SK-N-SH (cell line): ENCODE results near the gene TRPV2. TPM values are rescaled to one million over a fixed set of nuclear protein-coding genes. Genes with fewer than 3 reads are reported as not detected.

Source experiments
- CTCF ChIA-PET: fragments of 300-600, 350-600 bp; formaldehyde crosslinking; extraction: SDS; loops from one replicate; lab custom pipeline; 2021; lab: Yijun Ruan, JAX
- POLR2A ChIA-PET: fragments of 350-600 bp; sonication (Branson Sonifier 250); formaldehyde crosslinking; extraction: SDS; loops from one replicate; lab custom pipeline; 2020; ENCODE audit warnings: antibody characterized with exemption, inconsistent platforms; lab: Yijun Ruan, JAX
- DNase-seq: peaks from one replicate; pipeline ENCODE4 v3.0.0; 2012
- H2AFZ ChIP-seq: fragments of 200-600 bp; sonication (generic); 2 replicates; pipeline ENCODE4 v1.8.1; 2016; ENCODE audit warnings: antibody characterized with exemption, mild to moderate bottlenecking, low read depth
- H3F3A ChIP-seq: fragments of 200-600 bp; sonication (generic); replicated peaks from 2 replicates; pipeline ENCODE3; 2016; ENCODE audit warnings: antibody characterized with exemption, mild to moderate bottlenecking; ENCODE audit not compliant: insufficient read depth
- H3K27ac ChIP-seq, 2 experiments: fragments of 200-500 bp in 1 of 2; fragments of 200-600 bp in 1 of 2; sonication (Bioruptor generic) in 1 of 2; sonication (generic), shearing (Covaris generic) in 1 of 2; 2 replicates each; pipeline versions ENCODE4 v1.5.1 to v1.6.1; 2014 to 2016; ENCODE audit warnings: low read depth in 2 of 2, inconsistent platforms in 1 of 2, low read length in 1 of 2, mild to moderate bottlenecking in 1 of 2, mixed read lengths in 1 of 2
- H3K27me3 ChIP-seq: fragments of 200-600 bp; sonication (generic), shearing (Covaris generic); 2 replicates; pipeline ENCODE4 v1.6.1; 2016; ENCODE audit warnings: mixed run types; ENCODE audit not compliant: insufficient read depth
- H3K36me3 ChIP-seq, 2 experiments: fragments of 200-500 bp in 1 of 2; fragments of 200-600 bp in 1 of 2; sonication (Bioruptor generic) in 1 of 2; sonication (generic) in 1 of 2; replicated peaks in 1 of 2; 2 replicates each; pipeline versions ENCODE3 to v1.5.1; 2014 to 2016; ENCODE audit warnings: low read length in 1 of 2, mild to moderate bottlenecking in 1 of 2; ENCODE audit not compliant: insufficient read depth in 2 of 2, control insufficient read depth in 1 of 2
- H3K4me1 ChIP-seq, 2 experiments: fragments of 200-500 bp in 1 of 2; fragments of 200-600 bp in 1 of 2; sonication (Bioruptor generic) in 1 of 2; sonication (generic), shearing (Covaris generic) in 1 of 2; 2 replicates each; pipeline versions ENCODE4 v1.5.1 to v1.6.1; 2014 to 2016; ENCODE audit warnings: low read depth in 1 of 2, low read length in 1 of 2, mixed run types in 1 of 2; ENCODE audit not compliant: insufficient read depth in 2 of 2, control insufficient read depth in 1 of 2
- H3K4me2 ChIP-seq: fragments of 200-600 bp; sonication (generic), shearing (Covaris generic); 2 replicates; pipeline ENCODE4 v1.6.1; 2017; ENCODE audit warnings: mixed run types
- H3K4me3 ChIP-seq, 2 experiments: fragments of 200-500 bp in 1 of 2; fragments of 200-600 bp in 1 of 2; sonication (Bioruptor generic) in 1 of 2; sonication (generic), shearing (Covaris generic) in 1 of 2; 2 replicates each; pipeline versions ENCODE4 v1.5.1 to v1.8.1; 2014 to 2016; ENCODE audit warnings: low read depth in 2 of 2, inconsistent platforms in 1 of 2, low read length in 1 of 2, mild to moderate bottlenecking in 1 of 2, mixed read lengths in 1 of 2, moderate library complexity in 1 of 2
- H3K79me2 ChIP-seq: fragments of 200-600 bp; sonication (generic); 2 replicates; pipeline ENCODE4 v1.8.1; 2017; ENCODE audit warnings: mild to moderate bottlenecking; ENCODE audit not compliant: insufficient read depth
- H3K9ac ChIP-seq: fragments of 200-600 bp; sonication (generic); 2 replicates; pipeline ENCODE4 v1.6.1; 2017; ENCODE audit warnings: mixed run types
- H3K9me2 ChIP-seq: fragments of 200-600 bp; sonication (generic); 2 replicates; pipeline ENCODE4 v1.6.1; 2017; ENCODE audit warnings: mixed run types
- H3K9me3 ChIP-seq: fragments of 200-600 bp; sonication (generic); 2 replicates; pipeline ENCODE4 v1.6.1; 2017; ENCODE audit warnings: mixed run types, mild to moderate bottlenecking, moderate library complexity
- H4K20me1 ChIP-seq: fragments of 200-600 bp; sonication (generic); 2 replicates; pipeline ENCODE4 v1.6.1; 2017; ENCODE audit warnings: mild to moderate bottlenecking, mixed run types; ENCODE audit not compliant: insufficient read depth
- CHD2 ChIP-seq: fragments of 150-350 bp; IDR thresholded peaks from 2 replicates; pipeline ENCODE4 v1.6.1; 2018; ENCODE audit warnings: low read length; ENCODE audit not compliant: partially characterized antibody
- ELF1 ChIP-seq: IDR thresholded peaks from 2 replicates; pipeline ENCODE4 v1.4.0; 2012
- FOSL2 ChIP-seq: IDR thresholded peaks from 2 replicates; pipeline ENCODE4 v1.4.0; 2012; ENCODE audit warnings: low read depth, mild to moderate bottlenecking, moderate library complexity, borderline replicate concordance
- IRF3 ChIP-seq: fragments of 150-350 bp; IDR thresholded peaks from 2 replicates; pipeline ENCODE4 v1.6.1; 2016; ENCODE audit warnings: mild to moderate bottlenecking, low read depth, low read length
- MAX ChIP-seq: IDR thresholded peaks from 2 replicates; pipeline ENCODE4 v1.4.0; 2012; ENCODE audit warnings: low read depth
- MXI1 ChIP-seq: IDR thresholded peaks from 2 replicates; pipeline ENCODE4 v1.6.1; 2012; ENCODE audit warnings: mild to moderate bottlenecking, low read depth, low read length, improper control_type of control experiment
- NFIC ChIP-seq: IDR thresholded peaks from 2 replicates; pipeline ENCODE4 v1.4.0; 2012; ENCODE audit warnings: borderline replicate concordance
- NRF1 ChIP-seq: IDR thresholded peaks from 2 replicates; pipeline ENCODE4 v1.6.1; 2012; ENCODE audit warnings: low read depth, mild to moderate bottlenecking, low read length
- PBX3 ChIP-seq: IDR thresholded peaks from 2 replicates; pipeline ENCODE4; 2012
- POLR2AphosphoS5 ChIP-seq: IDR thresholded peaks from 2 replicates; pipeline ENCODE4 v1.6.1; 2012; ENCODE audit warnings: low read depth, low read length
- REST ChIP-seq: IDR thresholded peaks from 2 replicates; pipeline ENCODE4 v1.6.1; 2012; ENCODE audit warnings: mild to moderate bottlenecking, low read depth, low read length, moderate library complexity
- RFX5 ChIP-seq: IDR thresholded peaks from 2 replicates; pipeline ENCODE4 v1.6.1; 2012; ENCODE audit warnings: mild to moderate bottlenecking, improper control_type of control experiment, low read length
- RXRA ChIP-seq: IDR thresholded peaks from 2 replicates; pipeline ENCODE4 v1.4.0; 2012; ENCODE audit warnings: low read depth, mild to moderate bottlenecking, borderline replicate concordance
- SIN3A ChIP-seq: IDR thresholded peaks from 2 replicates; pipeline ENCODE4 v1.6.1; 2012; ENCODE audit warnings: low read depth, mild to moderate bottlenecking, low read length, moderate library complexity, borderline replicate concordance
- TAF1 ChIP-seq: IDR thresholded peaks from 2 replicates; pipeline ENCODE4 v1.6.1; 2012; ENCODE audit warnings: low read depth, mild to moderate bottlenecking, low read length, moderate library complexity, borderline replicate concordance
- YY1 ChIP-seq: IDR thresholded peaks from 2 replicates; pipeline ENCODE4 v1.4.0; 2012; ENCODE audit warnings: low read depth, mild to moderate bottlenecking
- ZBTB33 ChIP-seq: IDR thresholded peaks from 2 replicates; pipeline ENCODE4 v1.4.0; 2012; ENCODE audit warnings: low read depth, borderline replicate concordance
- WGBS: methylation state at CpG from one replicate; pipeline ENCODE4 v1.1.6; 2017; ENCODE audit warnings: low lambda C conversion rate; 5-methylcytosine and 5-hydroxymethylcytosine counted together
- polyA plus RNA-seq, 3 experiments: library from polyadenylated mRNA; depleted of rRNA; stranded (reverse); fragments of >200 nt; gene quantifications; 2 replicates each; pipeline ENCODE4 v1.2.3, GENCODE V29; 2012

TRPV2 gene
- polyA plus RNA-seq, 1 of the 3 experiments (the other 2 are of a cell fraction) = 11.0 TPM

GRCh38 chr17:16478649-16479048 is 63.3 kb downstream of the TRPV2 start:
- Histone ChIP-seq H3K4me3 (no peak overlapping the region), H3K9me3 (no peaks in the 10 kb centered on the region), H3K27me3 (no peaks in the 10 kb centered on the region), H3K4me2 (no peak overlapping the region), H3K9ac (no peak overlapping the region), H3K9me2 (no peaks in the 10 kb centered on the region), H3K36me3 (no peaks in the 10 kb centered on the region), H4K20me1 (no peaks in the 10 kb centered on the region), H2AFZ (no peak overlapping the region), H3K27ac (no peak overlapping the region), H3F3A (no peaks in the 10 kb centered on the region), H3K4me1 (peaks cover 7 to 21% of the 10 kb centered on the region in 2 experiments; a peak in 2 of 4 replicates), H3K79me2 (no peaks in the 10 kb centered on the region)
- no peak for TF ChIP-seq PBX3
- no peak for TF ChIP-seq MAX
- no peak for TF ChIP-seq RFX5
- no peak for TF ChIP-seq IRF3
- TF ChIP-seq POLR2AphosphoS5 = no peak
- TF ChIP-seq MXI1 = no peak
- no peak for TF ChIP-seq CHD2
- TF ChIP-seq TAF1 = no peak
- TF ChIP-seq SIN3A = no peak
- DNase-seq = no peak
- 87% methylated on average over 6 of the region's 6 CpGs for WGBS
- ChIA-PET POLR2A (no interaction called here), CTCF (interaction anchor here (0.8 to 2.4 kb wide), 4 partner anchors 9 to 115 kb away, joined by 3 to 8 read pairs (median 6); no protein-coding TSS in a partner anchor)

GRCh38 chr17:16479264-16479663 is 63.9 kb downstream of the TRPV2 start:
- H3K4me2 ChIP-seq = no peak overlapping the region
- WGBS = 90% methylated on average over 1 of the region's 2 CpGs
- H3K27ac ChIP-seq = no peak overlapping the region
- peaks cover 7 to 18% of the 10 kb centered on the region in 2 experiments; a peak in 2 of 4 replicates for H3K4me1 ChIP-seq
- H3K36me3 ChIP-seq = no peaks in the 10 kb centered on the region
- DNase-seq = no peak
- H3K27me3 ChIP-seq = no peaks in the 10 kb centered on the region
- no peaks in the 10 kb centered on the region for H3F3A ChIP-seq
- H3K9me2 ChIP-seq = no peaks in the 10 kb centered on the region
- H2AFZ ChIP-seq = no peak overlapping the region
- no peaks in the 10 kb centered on the region for H4K20me1 ChIP-seq
- CTCF ChIA-PET = interaction anchor here (0.8 to 2.4 kb wide), 6 partner anchors 8 to 115 kb away, joined by 3 to 9 read pairs (median 6); no protein-coding TSS in a partner anchor
- no peaks in the 10 kb centered on the region for H3K79me2 ChIP-seq
- H3K9ac ChIP-seq = no peak overlapping the region
- no peaks in the 10 kb centered on the region for H3K9me3 ChIP-seq
- H3K4me3 ChIP-seq = no peak overlapping the region
- POLR2A ChIA-PET = no interaction called here
- TF ChIP-seq REST = no peak
- no peak for TF ChIP-seq MAX
- TF ChIP-seq RFX5 = no peak
- no peak for TF ChIP-seq NRF1
- TF ChIP-seq CHD2 = no peak
- no peak for TF ChIP-seq ZBTB33
- TF ChIP-seq PBX3 = no peak
- no peak for TF ChIP-seq RXRA
- TF ChIP-seq ELF1 = no peak
- no peak for TF ChIP-seq POLR2AphosphoS5
- no peak for TF ChIP-seq FOSL2
- TF ChIP-seq YY1 = no peak
- TF ChIP-seq NFIC = no peak
- TF ChIP-seq SIN3A = no peak
